Measurements from ENCODE around the gene TRIM8. TPM values are rescaled to one million over a fixed set of nuclear protein-coding genes. Genes with fewer than 3 reads are reported as not detected.

The TRIM8 gene
- total RNA-seq, 1 experiment from 2014 or later = 36.3 TPM

DNA sequence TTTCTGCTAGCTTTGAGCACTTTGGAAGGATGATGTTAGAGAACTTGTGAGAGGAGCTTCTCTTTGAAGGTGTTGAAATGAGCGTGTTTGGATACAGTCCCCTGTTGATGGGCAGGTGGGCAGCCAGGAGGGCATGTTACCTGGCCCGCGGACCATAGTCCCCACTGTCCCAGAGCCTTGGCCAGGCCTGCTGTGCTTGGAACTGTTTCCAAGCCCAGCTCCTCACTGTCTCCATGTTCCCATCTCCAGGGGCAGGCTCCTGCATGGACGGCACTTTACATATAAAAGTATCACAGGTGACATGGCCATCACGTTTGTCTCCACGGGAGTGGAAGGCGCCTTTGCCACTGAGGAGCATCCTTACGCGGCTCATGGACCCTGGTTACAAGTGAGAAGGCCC lies 27.2 kb upstream of the TRIM8 start:
- CTCF ChIA-PET = interaction anchor here (0.6 to 4.9 kb wide), 4 partner anchors 9 to 280 kb away, joined by 4 to 41 read pairs (median 22); no protein-coding TSS in a partner anchor
- TF ChIP-seq GRHL2 (CRISPR knock-in tag; IDR thresholded peaks at IDR 0.05; ENCODE audit: insufficient replicate concordance, severe bottlenecking) (no peak), KAT7 (CRISPR knock-in tag; IDR thresholded peaks at IDR 0.05; ENCODE audit: borderline replicate concordance) (no peak), NR2C2 (CRISPR knock-in tag; IDR thresholded peaks at IDR 0.05) (no peak), ZNF263 (CRISPR knock-in tag; IDR thresholded peaks at IDR 0.05; ENCODE audit: low read depth) (no peak), ELF4 (CRISPR knock-in tag; IDR thresholded peaks at IDR 0.05; ENCODE audit: low read depth) (no peak), SMAD3 (CRISPR knock-in tag; IDR thresholded peaks at IDR 0.05; ENCODE audit: borderline replicate concordance) (no peak), ZNF232 (CRISPR knock-in tag; IDR thresholded peaks at IDR 0.05) (no peak), ZNF423 (CRISPR knock-in tag; IDR thresholded peaks at IDR 0.05) (no peak), SMAD4 (CRISPR knock-in tag; IDR thresholded peaks at IDR 0.05) (no peak), ETV6 (CRISPR knock-in tag; IDR thresholded peaks at IDR 0.05) (no peak), NR1H2 (CRISPR knock-in tag; IDR thresholded peaks at IDR 0.05) (no peak), RORB (CRISPR knock-in tag; IDR thresholded peaks at IDR 0.05) (no peak), CBFB (CRISPR knock-in tag; IDR thresholded peaks at IDR 0.05; ENCODE audit: low read depth) (no peak), TCF7 (CRISPR knock-in tag; IDR thresholded peaks at IDR 0.05; ENCODE audit: low read depth) (no peak)
- TF ChIP-seq, protein P1, sequence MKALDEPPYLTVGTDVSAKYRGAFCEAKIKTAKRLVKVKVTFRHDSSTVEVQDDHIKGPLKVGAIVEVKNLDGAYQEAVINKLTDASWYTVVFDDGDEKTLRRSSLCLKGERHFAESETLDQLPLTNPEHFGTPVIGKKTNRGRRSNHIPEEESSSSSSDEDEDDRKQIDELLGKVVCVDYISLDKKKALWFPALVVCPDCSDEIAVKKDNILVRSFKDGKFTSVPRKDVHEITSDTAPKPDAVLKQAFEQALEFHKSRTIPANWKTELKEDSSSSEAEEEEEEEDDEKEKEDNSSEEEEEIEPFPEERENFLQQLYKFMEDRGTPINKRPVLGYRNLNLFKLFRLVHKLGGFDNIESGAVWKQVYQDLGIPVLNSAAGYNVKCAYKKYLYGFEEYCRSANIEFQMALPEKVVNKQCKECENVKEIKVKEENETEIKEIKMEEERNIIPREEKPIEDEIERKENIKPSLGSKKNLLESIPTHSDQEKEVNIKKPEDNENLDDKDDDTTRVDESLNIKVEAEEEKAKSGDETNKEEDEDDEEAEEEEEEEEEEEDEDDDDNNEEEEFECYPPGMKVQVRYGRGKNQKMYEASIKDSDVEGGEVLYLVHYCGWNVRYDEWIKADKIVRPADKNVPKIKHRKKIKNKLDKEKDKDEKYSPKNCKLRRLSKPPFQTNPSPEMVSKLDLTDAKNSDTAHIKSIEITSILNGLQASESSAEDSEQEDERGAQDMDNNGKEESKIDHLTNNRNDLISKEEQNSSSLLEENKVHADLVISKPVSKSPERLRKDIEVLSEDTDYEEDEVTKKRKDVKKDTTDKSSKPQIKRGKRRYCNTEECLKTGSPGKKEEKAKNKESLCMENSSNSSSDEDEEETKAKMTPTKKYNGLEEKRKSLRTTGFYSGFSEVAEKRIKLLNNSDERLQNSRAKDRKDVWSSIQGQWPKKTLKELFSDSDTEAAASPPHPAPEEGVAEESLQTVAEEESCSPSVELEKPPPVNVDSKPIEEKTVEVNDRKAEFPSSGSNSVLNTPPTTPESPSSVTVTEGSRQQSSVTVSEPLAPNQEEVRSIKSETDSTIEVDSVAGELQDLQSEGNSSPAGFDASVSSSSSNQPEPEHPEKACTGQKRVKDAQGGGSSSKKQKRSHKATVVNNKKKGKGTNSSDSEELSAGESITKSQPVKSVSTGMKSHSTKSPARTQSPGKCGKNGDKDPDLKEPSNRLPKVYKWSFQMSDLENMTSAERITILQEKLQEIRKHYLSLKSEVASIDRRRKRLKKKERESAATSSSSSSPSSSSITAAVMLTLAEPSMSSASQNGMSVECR (CRISPR knock-in tag; IDR thresholded peaks at IDR 0.05; ENCODE audit: borderline replicate concordance) = no peak
- TF ChIP-seq, protein P2, sequence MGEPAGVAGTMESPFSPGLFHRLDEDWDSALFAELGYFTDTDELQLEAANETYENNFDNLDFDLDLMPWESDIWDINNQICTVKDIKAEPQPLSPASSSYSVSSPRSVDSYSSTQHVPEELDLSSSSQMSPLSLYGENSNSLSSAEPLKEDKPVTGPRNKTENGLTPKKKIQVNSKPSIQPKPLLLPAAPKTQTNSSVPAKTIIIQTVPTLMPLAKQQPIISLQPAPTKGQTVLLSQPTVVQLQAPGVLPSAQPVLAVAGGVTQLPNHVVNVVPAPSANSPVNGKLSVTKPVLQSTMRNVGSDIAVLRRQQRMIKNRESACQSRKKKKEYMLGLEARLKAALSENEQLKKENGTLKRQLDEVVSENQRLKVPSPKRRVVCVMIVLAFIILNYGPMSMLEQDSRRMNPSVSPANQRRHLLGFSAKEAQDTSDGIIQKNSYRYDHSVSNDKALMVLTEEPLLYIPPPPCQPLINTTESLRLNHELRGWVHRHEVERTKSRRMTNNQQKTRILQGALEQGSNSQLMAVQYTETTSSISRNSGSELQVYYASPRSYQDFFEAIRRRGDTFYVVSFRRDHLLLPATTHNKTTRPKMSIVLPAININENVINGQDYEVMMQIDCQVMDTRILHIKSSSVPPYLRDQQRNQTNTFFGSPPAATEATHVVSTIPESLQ (CRISPR knock-in tag; IDR thresholded peaks at IDR 0.05) = no peak
- TF ChIP-seq, protein P3, sequence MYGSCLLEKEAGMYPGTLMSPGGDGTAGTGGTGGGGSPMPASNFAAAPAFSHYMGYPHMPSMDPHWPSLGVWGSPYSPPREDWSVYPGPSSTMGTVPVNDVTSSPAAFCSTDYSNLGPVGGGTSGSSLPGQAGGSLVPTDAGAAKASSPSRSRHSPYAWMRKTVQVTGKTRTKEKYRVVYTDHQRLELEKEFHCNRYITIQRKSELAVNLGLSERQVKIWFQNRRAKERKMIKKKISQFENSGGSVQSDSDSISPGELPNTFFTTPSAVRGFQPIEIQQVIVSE (CRISPR knock-in tag; IDR thresholded peaks at IDR 0.05; ENCODE audit: borderline replicate concordance) = no peak
- TF ChIP-seq, protein P4, sequence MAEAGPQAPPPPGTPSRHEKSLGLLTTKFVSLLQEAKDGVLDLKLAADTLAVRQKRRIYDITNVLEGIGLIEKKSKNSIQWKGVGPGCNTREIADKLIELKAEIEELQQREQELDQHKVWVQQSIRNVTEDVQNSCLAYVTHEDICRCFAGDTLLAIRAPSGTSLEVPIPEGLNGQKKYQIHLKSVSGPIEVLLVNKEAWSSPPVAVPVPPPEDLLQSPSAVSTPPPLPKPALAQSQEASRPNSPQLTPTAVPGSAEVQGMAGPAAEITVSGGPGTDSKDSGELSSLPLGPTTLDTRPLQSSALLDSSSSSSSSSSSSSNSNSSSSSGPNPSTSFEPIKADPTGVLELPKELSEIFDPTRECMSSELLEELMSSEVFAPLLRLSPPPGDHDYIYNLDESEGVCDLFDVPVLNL (CRISPR knock-in tag; IDR thresholded peaks at IDR 0.05; ENCODE audit: borderline replicate concordance, low read depth) = no peak
- no peak overlapping the region for H3K27ac Mint-ChIP-seq
- no peaks in the 10 kb centered on the region for H3K9me3 Mint-ChIP-seq
- ATAC-seq (no peak), DNase-seq (ENCODE audit: low spot score) (no peak)
- POLR2A ChIA-PET = no interaction called here
- peaks cover 8% of the 10 kb centered on the region for H3K4me1 Mint-ChIP-seq
- no peak overlapping the region for H3K4me3 Mint-ChIP-seq
- no peaks in the 10 kb centered on the region; the same call in 1 of the 2 replicates for H3K36me3 Mint-ChIP-seq
- no peaks in the 10 kb centered on the region for H3K27me3 Mint-ChIP-seq (ENCODE audit: low read depth)

DNA sequence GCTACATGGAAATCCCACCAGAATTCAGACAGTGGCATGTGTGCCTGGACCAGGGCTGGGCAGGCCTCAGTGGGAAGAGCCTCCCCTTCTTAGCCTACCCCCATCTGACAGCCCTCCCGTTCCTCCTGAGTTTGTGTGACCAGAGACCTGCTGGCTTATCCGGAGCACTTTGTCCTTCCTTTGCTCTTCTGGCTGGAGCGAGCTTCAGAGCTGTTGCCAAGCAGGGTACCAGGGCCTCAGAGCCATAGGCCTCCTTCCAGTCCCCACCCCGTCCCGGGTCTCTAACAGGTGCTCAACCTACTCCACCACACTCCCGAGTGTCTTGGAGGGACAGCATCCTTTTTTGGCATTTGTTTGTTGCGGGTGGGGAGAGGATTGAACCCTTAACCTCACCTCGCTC lies 26.5 kb upstream of the TRIM8 start:
- H3K9me3 Mint-ChIP-seq = no peaks in the 10 kb centered on the region
- POLR2A ChIA-PET = no interaction called here
- CTCF ChIA-PET = interaction anchor here (4.9 kb wide), 1 partner anchor 8 kb away, joined by 41 read pairs; no protein-coding TSS in a partner anchor
- H3K27ac Mint-ChIP-seq = no peak overlapping the region
- peaks cover 8% of the 10 kb centered on the region for H3K4me1 Mint-ChIP-seq
- DNase-seq (ENCODE audit: low spot score) (no peak), ATAC-seq (no peak)
- no peaks in the 10 kb centered on the region for H3K27me3 Mint-ChIP-seq (ENCODE audit: low read depth)
- no peaks in the 10 kb centered on the region; the same call in 1 of the 2 replicates for H3K36me3 Mint-ChIP-seq
- no peak overlapping the region for H3K4me3 Mint-ChIP-seq
- TF ChIP-seq KAT7 (CRISPR knock-in tag; IDR thresholded peaks at IDR 0.05; ENCODE audit: borderline replicate concordance) (no peak), EMX1 (CRISPR knock-in tag; IDR thresholded peaks at IDR 0.05) (no peak), FOXP1 (CRISPR knock-in tag; IDR thresholded peaks at IDR 0.05; ENCODE audit: borderline replicate concordance) (no peak), CREB1 (CRISPR knock-in tag; IDR thresholded peaks at IDR 0.05) (no peak)
- TF ChIP-seq, protein P5, sequence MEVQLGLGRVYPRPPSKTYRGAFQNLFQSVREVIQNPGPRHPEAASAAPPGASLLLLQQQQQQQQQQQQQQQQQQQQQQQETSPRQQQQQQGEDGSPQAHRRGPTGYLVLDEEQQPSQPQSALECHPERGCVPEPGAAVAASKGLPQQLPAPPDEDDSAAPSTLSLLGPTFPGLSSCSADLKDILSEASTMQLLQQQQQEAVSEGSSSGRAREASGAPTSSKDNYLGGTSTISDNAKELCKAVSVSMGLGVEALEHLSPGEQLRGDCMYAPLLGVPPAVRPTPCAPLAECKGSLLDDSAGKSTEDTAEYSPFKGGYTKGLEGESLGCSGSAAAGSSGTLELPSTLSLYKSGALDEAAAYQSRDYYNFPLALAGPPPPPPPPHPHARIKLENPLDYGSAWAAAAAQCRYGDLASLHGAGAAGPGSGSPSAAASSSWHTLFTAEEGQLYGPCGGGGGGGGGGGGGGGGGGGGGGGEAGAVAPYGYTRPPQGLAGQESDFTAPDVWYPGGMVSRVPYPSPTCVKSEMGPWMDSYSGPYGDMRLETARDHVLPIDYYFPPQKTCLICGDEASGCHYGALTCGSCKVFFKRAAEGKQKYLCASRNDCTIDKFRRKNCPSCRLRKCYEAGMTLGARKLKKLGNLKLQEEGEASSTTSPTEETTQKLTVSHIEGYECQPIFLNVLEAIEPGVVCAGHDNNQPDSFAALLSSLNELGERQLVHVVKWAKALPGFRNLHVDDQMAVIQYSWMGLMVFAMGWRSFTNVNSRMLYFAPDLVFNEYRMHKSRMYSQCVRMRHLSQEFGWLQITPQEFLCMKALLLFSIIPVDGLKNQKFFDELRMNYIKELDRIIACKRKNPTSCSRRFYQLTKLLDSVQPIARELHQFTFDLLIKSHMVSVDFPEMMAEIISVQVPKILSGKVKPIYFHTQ (CRISPR knock-in tag; IDR thresholded peaks at IDR 0.05) = no peak
- TF ChIP-seq, protein P6, sequence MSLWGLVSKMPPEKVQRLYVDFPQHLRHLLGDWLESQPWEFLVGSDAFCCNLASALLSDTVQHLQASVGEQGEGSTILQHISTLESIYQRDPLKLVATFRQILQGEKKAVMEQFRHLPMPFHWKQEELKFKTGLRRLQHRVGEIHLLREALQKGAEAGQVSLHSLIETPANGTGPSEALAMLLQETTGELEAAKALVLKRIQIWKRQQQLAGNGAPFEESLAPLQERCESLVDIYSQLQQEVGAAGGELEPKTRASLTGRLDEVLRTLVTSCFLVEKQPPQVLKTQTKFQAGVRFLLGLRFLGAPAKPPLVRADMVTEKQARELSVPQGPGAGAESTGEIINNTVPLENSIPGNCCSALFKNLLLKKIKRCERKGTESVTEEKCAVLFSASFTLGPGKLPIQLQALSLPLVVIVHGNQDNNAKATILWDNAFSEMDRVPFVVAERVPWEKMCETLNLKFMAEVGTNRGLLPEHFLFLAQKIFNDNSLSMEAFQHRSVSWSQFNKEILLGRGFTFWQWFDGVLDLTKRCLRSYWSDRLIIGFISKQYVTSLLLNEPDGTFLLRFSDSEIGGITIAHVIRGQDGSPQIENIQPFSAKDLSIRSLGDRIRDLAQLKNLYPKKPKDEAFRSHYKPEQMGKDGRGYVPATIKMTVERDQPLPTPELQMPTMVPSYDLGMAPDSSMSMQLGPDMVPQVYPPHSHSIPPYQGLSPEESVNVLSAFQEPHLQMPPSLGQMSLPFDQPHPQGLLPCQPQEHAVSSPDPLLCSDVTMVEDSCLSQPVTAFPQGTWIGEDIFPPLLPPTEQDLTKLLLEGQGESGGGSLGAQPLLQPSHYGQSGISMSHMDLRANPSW (CRISPR knock-in tag; conservative IDR thresholded peaks at IDR 0.05; ENCODE audit: low read depth) = no peak

Measured in WTC11 (cell line).